GM21515 (cell line): ENCODE results near the gene STARD6.
"Not testable (repeated sequence)": the region's sequence is repeated elsewhere in the genome, so short reads cannot be mapped to it uniquely, and the experiment has no call there.

ENCODE experiments used
- ATAC-seq: cut with Tn5 transposase; IDR thresholded peaks from one replicate; pipeline ENCODE4 v1.9.1; 2021; ENCODE audit not compliant: unreplicated experiment

The STARD6 gene, protein sequence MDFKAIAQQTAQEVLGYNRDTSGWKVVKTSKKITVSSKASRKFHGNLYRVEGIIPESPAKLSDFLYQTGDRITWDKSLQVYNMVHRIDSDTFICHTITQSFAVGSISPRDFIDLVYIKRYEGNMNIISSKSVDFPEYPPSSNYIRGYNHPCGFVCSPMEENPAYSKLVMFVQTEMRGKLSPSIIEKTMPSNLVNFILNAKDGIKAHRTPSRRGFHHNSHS

GRCh38 chr18:54357660-54358494 lies at the start of gene STARD6, which contains the start of gene C18orf54:
TSS of gene STARD6 (minus strand) at chr18:54357858. CDS start at chr18:54354573, 3,285 bp downstream.
TSS of gene C18orf54 (plus strand) at chr18:54357906. CDS start at chr18:54360573, 2,667 bp downstream.
- peak; percentile 93 for ATAC-seq

- ATAC-seq: no peak
Observed at GRCh38 chr18:54405290-54405689, 47.6 kb upstream of the STARD6 start.

DNA sequence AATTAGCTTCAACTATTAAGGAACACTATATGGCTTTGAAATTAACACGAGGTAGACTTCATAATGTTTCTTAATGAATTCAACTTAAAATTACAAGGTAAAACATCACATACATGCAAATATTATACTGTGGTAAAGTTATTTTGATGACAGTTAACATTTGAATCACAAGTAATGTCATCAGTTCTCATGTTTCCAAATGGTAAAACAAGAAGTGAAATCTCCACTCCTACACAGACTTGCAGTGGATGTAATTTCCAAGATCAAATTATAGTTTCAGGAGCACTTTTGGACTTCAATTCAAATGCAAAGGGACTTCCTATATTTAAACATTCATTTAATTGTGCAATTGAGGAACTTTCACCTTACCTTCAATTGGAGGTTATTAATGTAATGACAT lies 39.1 kb upstream of the STARD6 start:
- no peak for ATAC-seq

GRCh38 chr18:54393648-54394294 lies 36.1 kb upstream of the STARD6 start:
- no peak for ATAC-seq

DNA sequence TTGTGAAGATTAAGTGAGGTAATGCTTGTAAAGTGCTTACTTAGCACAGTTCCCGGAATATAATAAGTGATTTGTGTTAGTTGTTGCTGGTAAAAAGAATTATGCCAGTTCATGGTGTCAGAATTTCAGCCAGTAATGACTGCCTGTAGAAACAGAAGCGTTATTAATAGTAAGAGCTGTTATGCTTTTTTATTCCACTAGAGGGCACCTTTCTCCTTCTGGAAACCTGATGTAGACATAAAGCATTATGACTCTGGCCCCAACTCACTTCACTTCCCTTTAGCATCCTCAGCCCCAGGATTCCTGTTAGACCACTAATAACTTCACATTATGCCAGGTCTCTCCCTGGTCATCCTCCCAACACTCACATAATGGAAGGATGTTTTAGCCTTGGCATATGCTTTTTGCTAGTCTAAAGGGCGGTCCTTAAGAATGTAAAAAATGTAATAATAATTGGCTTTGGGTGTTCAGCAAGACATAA lies 34.9 kb upstream of the STARD6 start:
- ATAC-seq: peak; percentile 75

- no peak for ATAC-seq
Observed at GRCh38 chr18:54390838-54391237, 33.2 kb upstream of the STARD6 start.

- ATAC-seq: no peak
Observed at GRCh38 chr18:54389143-54389505, 31.5 kb upstream of the STARD6 start.

DNA sequence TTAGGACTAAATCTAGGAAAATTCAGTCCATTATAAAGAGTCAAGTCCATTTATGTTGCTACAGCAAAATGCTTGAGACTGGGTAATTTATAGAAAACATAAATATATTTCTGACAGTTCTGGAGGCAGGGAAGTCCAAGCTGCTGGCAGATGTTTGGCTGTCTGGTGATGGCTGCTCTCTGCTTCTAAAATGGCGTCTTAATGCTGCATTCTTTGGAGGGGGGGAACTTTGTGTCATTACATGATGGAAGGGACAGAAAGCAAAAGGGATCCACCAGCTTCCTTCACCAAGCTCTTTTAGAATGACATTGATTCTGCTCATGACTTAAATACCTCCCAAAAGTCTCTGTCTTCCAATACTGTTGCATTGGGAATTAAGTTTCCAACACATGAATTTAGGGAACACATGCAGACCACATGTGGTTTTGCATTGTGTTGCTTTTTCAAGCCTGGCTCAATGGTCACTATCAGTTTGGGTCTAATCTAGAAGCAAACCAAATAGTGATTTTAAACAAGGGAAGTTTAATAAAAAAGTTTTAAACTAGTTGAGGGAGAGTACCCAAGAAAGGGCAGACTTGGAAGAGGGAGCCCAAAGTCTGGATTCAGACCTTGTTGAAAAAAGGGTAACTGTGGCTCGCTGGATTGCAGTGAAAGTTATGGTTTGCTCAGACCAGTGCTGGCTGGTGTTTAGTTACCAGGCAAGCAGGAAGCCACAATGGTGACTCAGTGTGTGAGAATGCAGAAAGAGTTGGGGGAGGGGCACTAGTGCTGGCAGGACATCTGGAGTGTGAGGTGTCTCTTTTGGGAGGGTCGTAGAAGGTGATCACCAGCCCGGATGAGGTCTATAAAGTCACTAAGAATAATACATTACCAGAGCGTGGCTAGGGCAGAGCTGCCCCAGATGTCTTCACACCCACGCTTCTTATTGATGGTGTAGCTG lies 30.8 kb upstream of the STARD6 start:
- peak; percentile 82 for ATAC-seq

DNA sequence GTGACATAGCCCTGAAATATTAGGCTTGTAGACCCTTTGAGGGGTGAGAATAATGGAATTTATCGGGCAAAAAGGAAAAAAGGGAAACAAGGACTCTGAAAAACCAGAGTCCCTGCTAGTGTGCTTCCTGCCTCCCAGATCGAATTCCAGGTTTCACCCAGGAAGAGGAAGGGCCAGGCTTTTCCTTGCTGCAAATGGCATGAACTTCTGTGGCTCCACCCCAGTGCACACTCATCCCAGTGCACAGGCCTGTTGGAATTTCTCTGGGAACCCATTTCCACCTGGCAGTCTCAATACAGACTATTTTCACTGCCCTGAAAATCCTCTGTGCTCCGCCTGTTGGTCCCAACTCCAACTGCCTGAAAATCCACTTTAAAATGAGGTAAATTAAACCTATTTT lies 30.0 kb upstream of the STARD6 start:
- no peak for ATAC-seq

DNA sequence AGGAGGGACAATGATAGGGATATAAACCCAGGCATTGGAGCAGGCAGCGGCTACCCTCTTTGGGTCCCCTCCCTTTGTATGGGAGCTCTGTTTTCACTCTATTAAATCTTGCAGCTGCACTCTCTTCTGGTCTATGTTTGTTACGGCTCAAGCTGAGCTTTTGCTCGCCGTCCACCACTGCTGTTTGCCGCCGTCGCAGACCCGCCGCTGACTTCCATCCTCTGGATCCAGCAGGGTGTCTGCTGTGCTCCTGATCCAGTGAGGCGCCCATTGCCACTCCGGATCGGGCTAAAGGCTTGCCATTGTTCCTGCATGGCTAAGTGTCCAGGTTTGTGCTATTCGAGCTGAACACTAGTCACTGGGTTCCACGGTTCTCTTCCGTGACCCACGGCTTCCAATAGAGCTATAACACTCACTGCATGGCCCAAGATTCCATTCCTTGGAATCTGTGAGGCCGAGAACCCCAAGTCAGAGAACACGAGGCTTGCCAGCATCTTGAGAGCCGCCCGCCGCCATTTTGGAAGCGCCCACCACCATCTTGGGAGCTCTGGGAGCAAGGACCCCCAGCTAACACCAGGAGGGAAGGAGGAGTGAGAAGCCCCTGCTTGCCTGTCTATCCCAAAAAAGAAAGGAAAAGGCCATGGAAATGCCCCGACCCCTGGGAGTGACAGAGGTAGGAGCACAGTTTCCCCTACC lies 29.3 kb upstream of the STARD6 start:
- not testable (repeated sequence) for ATAC-seq

GRCh38 chr18:54386043-54386442 lies 28.4 kb upstream of the STARD6 start:
- no peak for ATAC-seq

- ATAC-seq: no peak
Observed at GRCh38 chr18:54382733-54383252, 25.1 kb upstream of the STARD6 start.

- ATAC-seq: no peak
Observed at GRCh38 chr18:54382076-54382475, 24.4 kb upstream of the STARD6 start.

DNA sequence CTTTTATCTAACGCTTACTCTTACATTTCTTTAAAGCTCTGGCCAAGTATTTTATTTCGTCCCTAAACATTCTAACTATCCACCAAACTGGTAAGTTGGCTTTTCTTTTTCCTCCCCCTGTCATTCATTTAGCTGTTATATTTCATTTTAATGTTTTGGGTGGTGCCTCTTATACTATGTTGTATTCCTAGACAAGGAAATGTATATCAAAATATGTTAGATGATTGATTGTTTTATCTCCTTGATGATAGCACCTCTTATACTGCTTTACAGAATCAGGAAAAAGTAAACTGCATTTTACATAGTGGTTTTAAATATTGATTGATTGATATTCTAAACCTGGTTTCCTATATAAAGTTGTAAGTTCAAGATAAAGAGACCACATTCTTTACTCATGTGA lies 24.0 kb upstream of the STARD6 start:
- ATAC-seq: no peak

GRCh38 chr18:54378057-54378456 lies 20.4 kb upstream of the STARD6 start:
- ATAC-seq: no peak

DNA sequence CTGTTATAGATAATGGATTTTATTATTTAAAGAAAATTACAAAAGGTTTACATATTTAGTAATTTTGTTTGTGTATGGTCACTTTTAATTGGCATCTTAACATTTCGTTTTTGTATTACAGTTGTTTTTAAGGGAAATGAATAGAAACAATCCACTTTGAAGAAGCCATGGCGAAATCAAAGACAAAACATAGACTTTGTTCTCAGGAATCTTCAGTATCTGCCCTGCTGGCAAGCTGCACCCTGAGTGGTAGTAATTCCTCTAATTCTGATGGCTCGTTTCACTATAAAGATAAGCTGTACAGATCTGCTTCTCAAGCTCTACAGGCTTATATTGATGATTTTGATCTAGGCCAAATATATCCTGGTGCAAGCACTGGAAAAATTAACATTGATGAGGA lies 2.7 kb upstream of the STARD6 start:
- no peak for ATAC-seq

DNA sequence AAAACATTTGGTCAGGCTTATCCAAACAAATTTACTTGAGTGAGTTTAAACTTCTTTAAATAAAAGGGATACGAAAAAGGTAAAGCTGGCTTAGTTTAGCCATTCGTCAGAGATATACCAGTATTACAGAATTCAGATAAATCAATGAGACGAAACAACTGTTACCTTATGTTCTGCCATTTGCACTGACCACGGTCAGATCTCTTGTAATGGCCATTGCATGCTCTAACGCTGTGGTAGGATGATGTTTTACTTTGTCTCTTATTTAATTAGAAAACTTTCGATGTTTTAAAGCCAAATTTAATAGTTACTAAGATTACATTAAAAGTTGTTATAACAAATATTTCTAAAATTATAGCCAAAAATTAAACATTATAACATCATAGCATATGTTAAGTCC lies 1.6 kb upstream of the STARD6 start:
- ATAC-seq: no peak

GRCh38 chr18:54358495-54359040 lies 910 bp upstream of the STARD6 start:
- ATAC-seq: peak; percentile 21

GRCh38 chr18:54357082-54357659 lies 487 bp downstream of the STARD6 start:
- peak; percentile 44 for ATAC-seq
